ENCODE results near the gene CCDC112. TPM values are rescaled to one million over a fixed set of nuclear protein-coding genes. Genes with fewer than 3 reads are reported as not detected.

The CCDC112 gene
- total and polyA plus RNA-seq, 2 of the 13 experiments (the other 11 are each of a cell fraction or from before 2014, with no cell fraction given), result 1.1 to 2.8 TPM

DNA sequence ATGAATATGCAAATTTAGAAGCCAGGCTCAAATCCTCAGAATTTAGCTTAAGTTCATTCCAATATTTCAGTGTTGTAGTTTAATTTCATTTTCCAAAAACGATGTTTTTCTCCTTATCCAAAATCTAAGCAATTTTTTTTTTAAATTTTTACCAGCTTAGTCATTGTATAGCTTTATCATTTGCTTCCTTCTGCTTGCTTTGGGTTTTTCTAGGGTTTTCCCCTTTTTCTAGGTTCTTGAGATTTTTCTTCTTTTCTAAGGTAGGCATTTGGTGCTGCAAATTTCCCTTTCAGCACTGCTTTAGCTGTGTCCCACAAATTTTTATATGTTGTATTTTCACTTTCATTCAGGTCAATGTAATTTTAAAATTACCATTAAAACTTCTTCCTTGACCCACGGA is 34.4 kb upstream of the CCDC112 start (continued):
- TF ChIP-seq, protein P1, sequence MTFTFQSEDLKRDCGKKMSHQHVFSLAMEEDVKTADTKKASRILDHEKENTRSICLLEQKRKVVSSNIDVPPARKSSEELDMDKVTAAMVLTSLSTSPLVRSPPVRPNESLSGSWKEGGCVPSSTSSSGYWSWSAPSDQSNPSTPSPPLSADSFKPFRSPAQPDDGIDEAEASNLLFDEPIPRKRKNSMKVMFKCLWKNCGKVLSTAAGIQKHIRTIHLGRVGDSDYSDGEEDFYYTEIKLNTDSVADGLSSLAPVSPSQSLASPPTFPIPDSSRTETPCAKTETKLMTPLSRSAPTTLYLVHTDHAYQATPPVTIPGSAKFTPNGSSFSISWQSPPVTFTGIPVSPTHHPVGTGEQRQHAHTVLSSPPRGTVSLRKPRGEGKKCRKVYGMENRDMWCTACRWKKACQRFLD (CRISPR knock-in tag; IDR thresholded peaks at IDR 0.05; ENCODE audit: borderline replicate concordance), result no peak
- no peak for TF ChIP-seq SMAD1 (CRISPR knock-in tag; IDR thresholded peaks at IDR 0.05; ENCODE audit: borderline replicate concordance, low read depth)
- no peak for TF ChIP-seq MBD4 (IDR thresholded peaks at IDR 0.05; ENCODE audit: borderline replicate concordance, low read length)
- no peak for TF ChIP-seq ONECUT2 (CRISPR knock-in tag; IDR thresholded peaks at IDR 0.05)
- TF ChIP-seq, protein P2, sequence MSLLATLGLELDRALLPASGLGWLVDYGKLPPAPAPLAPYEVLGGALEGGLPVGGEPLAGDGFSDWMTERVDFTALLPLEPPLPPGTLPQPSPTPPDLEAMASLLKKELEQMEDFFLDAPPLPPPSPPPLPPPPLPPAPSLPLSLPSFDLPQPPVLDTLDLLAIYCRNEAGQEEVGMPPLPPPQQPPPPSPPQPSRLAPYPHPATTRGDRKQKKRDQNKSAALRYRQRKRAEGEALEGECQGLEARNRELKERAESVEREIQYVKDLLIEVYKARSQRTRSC (CRISPR knock-in tag; IDR thresholded peaks at IDR 0.05; ENCODE audit: low read depth), result no peak
- no peak for TF ChIP-seq STAG1 (CRISPR knock-in tag; IDR thresholded peaks at IDR 0.05)
- no peak for TF ChIP-seq ARHGAP35 (CRISPR knock-in tag; IDR thresholded peaks at IDR 0.05; ENCODE audit: borderline replicate concordance)
- no peak for TF ChIP-seq ZNF776 (CRISPR knock-in tag; IDR thresholded peaks at IDR 0.05)
- no peak for TF ChIP-seq PHF20 (CRISPR knock-in tag; IDR thresholded peaks at IDR 0.05)
- no peak for TF ChIP-seq SP140L (CRISPR knock-in tag; IDR thresholded peaks at IDR 0.05; ENCODE audit: borderline replicate concordance)
- TF ChIP-seq, protein P3, sequence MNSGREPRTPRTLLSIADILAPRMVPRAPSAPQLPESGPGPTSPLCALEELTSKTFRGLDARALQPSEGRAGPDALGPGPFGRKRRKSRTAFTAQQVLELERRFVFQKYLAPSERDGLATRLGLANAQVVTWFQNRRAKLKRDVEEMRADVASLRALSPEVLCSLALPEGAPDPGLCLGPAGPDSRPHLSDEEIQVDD (CRISPR knock-in tag; IDR thresholded peaks at IDR 0.05; ENCODE audit: borderline replicate concordance), result no peak
- no peak for TF ChIP-seq MYNN (CRISPR knock-in tag; IDR thresholded peaks at IDR 0.05; ENCODE audit: low read depth)

DNA sequence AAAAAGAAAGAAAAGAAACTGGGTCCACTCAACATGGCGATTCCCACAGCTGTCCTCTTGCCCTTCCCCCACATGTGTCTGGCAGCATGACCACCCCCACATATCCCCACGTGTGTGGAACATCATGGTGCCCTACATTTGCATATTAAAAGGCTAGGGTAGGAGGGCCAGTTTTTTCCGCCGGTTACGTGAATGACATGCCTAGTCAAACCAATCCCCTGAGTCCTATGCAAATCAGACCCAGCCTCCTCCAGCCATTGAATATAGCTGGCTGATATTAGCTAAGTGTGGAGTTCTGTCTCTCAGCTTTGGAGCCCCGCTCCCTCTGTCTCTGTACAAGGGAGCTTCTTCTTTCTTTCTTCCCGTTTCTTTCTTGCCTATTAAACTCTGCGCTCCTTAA is 33.0 kb upstream of the CCDC112 start:
- BruUV-seq (replicated peaks), result no TSS peak
- TF ChIP-seq, protein P4, sequence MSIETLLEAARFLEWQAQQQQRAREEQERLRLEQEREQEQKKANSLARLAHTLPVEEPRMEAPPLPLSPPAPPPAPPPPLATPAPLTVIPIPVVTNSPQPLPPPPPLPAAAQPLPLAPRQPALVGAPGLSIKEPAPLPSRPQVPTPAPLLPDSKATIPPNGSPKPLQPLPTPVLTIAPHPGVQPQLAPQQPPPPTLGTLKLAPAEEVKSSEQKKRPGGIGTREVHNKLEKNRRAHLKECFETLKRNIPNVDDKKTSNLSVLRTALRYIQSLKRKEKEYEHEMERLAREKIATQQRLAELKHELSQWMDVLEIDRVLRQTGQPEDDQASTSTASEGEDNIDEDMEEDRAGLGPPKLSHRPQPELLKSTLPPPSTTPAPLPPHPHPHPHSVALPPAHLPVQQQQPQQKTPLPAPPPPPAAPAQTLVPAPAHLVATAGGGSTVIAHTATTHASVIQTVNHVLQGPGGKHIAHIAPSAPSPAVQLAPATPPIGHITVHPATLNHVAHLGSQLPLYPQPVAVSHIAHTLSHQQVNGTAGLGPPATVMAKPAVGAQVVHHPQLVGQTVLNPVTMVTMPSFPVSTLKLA (IDR thresholded peaks at IDR 0.05), result 0 out of 2 replicates have a peak, but pooled peaks have one; percentile 10
- no peak for TF ChIP-seq ZNF451 (CRISPR knock-in tag; IDR thresholded peaks at IDR 0.05)
- ChIA-PET POLR2A (no interaction called here), CTCF (ENCODE audit: low intra/inter-chr PET ratio, low total read pairs) (no interaction called here)
- in situ Hi-C loops (cut with HindIII; ENCODE audit: extremely low pct_ligation_motif_present, low pct_unique_long_range_greater_than_20kb), result no loop called here
- 31% methylated on average over 8 of the region's 8 CpGs for WGBS (ENCODE audit: low lambda C conversion rate)
- H3K4me2 ChIP-seq (ENCODE audit: low read depth, low read length), result no peak overlapping the region
- H3K27ac ChIP-seq (ENCODE audit: extremely low read length, insufficient read depth, low read length), result no peak overlapping the region
- no peaks in the 10 kb centered on the region for H3K79me2 ChIP-seq (ENCODE audit: insufficient read depth, low read length)
- ATAC-seq (no peak), FAIRE-seq (no peak), DNase-seq (ENCODE audit: low spot score) (no peak)
- peaks cover 1 to 11% of the 10 kb centered on the region in 2 experiments; a peak in 3 of 5 replicates for H3K27me3 ChIP-seq (ENCODE audit: control insufficient read depth in 1 of 2, insufficient read depth in 2 of 2, low read length in 2 of 2)
- H3K9ac ChIP-seq (ENCODE audit: insufficient read depth, low read depth, low read length), result no peak overlapping the region
- H3K9me3 ChIP-seq (ENCODE audit: low read length), result no peaks in the 10 kb centered on the region
- H3K36me3 ChIP-seq (replicated peaks in 1 of 2; ENCODE audit: control insufficient read depth in 1 of 2, insufficient read depth in 2 of 2, low read length in 2 of 2), result no peaks in the 10 kb centered on the region
- H4K20me1 ChIP-seq (ENCODE audit: insufficient read depth, low read length), result no peaks in the 10 kb centered on the region
- H3K4me1 ChIP-seq (ENCODE audit: insufficient read depth, low read length), result no peaks in the 10 kb centered on the region
- intact Hi-C loops (cut with micrococcal nuclease; ENCODE audit: unreplicated experiment), result no loop called here
- no peak overlapping the region for H2AFZ ChIP-seq (ENCODE audit: low read length)
- H3K4me3 ChIP-seq (replicated peaks in 1 of 3; ENCODE audit: insufficient read depth in 1 of 3, low read depth in 2 of 3, low read length in 3 of 3), result no peak overlapping the region
